ENCODE results near the gene DKC1. TPM values are rescaled to one million over a fixed set of nuclear protein-coding genes. Genes with fewer than 3 reads are reported as not detected.

Gene DKC1
- total and polyA plus RNA-seq, 2 donors (not counting 3 experiments of a cell fraction or from before 2014, with no cell fraction given), result 28.6 to 69.1 TPM

GRCh38 chrX:154735695-154736393 lies 26.8 kb upstream of the DKC1 start:
- CTCF ChIA-PET, result interaction anchor here (2.2 kb wide), 1 partner anchor 14 kb away, joined by 12 read pairs; no protein-coding TSS in a partner anchor
- no peaks in the 10 kb centered on the region for H3K79me2 ChIP-seq (ENCODE audit: control insufficient read depth, insufficient read depth, low read length)
- no peaks in the 10 kb centered on the region for H3K9me1 ChIP-seq (replicated peaks; ENCODE audit: control insufficient read depth, extremely low read depth, insufficient read depth, low read length)
- no peaks in the 10 kb centered on the region for H3K9me3 ChIP-seq (replicated peaks; ENCODE audit: control insufficient read depth, insufficient read depth, low read length)
- intact Hi-C loops (cut with micrococcal nuclease), result loop anchor here (2.0 kb wide), 1 partner anchor 17 kb away; no protein-coding TSS in a partner anchor
- TF ChIP-seq CTCF (IDR thresholded peaks at IDR 0.05; ENCODE audit: extremely low read depth in 1 of 2, insufficient read depth in 1 of 2, low read depth in 1 of 2, low read length in 2 of 2) (no peak), MAX (IDR thresholded peaks at IDR 0.05; ENCODE audit: insufficient read depth, insufficient read length) (no peak), MYC (IDR thresholded peaks at IDR 0.05; ENCODE audit: low read depth, low read length) (no peak), JUN (IDR thresholded peaks at IDR 0.05; ENCODE audit: borderline replicate concordance, insufficient read depth, insufficient read length, low read depth) (no peak)
- H3K36me3 ChIP-seq (ENCODE audit: control insufficient read depth in 2 of 2, extremely low read depth in 1 of 2, insufficient read depth in 2 of 2, low read length in 2 of 2), result no peaks in the 10 kb centered on the region
- POLR2A ChIA-PET, result no interaction called here
- H3K27ac ChIP-seq (ENCODE audit: insufficient read depth, low read depth, low read length), result peak overlapping the region; percentile 93
- peaks cover 74% of the 10 kb centered on the region for H3K4me1 ChIP-seq (ENCODE audit: control insufficient read depth, extremely low read depth, insufficient read depth, low read length)
- H2AFZ ChIP-seq (ENCODE audit: low read depth, low read length), result no peak overlapping the region
- BruUV-seq (replicated peaks), result no TSS peak
- FAIRE-seq, result peak; percentile 74
- H3K4me2 ChIP-seq (ENCODE audit: insufficient read depth, low read length), result no peak overlapping the region
- H4K20me1 ChIP-seq (replicated peaks; ENCODE audit: control insufficient read depth, extremely low read depth, insufficient read depth, low read length), result no peaks in the 10 kb centered on the region
- dilution Hi-C loops (cut with MboI; ENCODE audit: extremely low pct_ligation_motif_present, low sequenced_read_pairs), result no loop called here
- DNase-seq (ENCODE audit: low read depth, low spot score), result peak; percentile 78
- no peaks in the 10 kb centered on the region for H3K27me3 ChIP-seq (ENCODE audit: control insufficient read depth in 2 of 2, insufficient read depth in 2 of 2, low read length in 2 of 2)
- H3K9ac ChIP-seq (replicated peaks; ENCODE audit: extremely low read depth, insufficient read depth, low read length), result peak overlapping the region; percentile 11
- H3K4me3 ChIP-seq (replicated peaks in 1 of 3; ENCODE audit: insufficient read depth in 1 of 3, low read depth in 1 of 3, low read length in 3 of 3), result no peak overlapping the region

- dilution Hi-C loops (cut with MboI; ENCODE audit: extremely low pct_ligation_motif_present, low sequenced_read_pairs) (no loop called here), intact Hi-C loops (cut with micrococcal nuclease) (no loop called here)
- Histone ChIP-seq H3K4me1 (ENCODE audit: control insufficient read depth, extremely low read depth, insufficient read depth, low read length) (peaks cover 63% of the 10 kb centered on the region), H3K4me3 (replicated peaks in 1 of 3; ENCODE audit: insufficient read depth in 1 of 3, low read depth in 1 of 3, low read length in 3 of 3) (no peak overlapping the region), H3K79me2 (ENCODE audit: control insufficient read depth, insufficient read depth, low read length) (no peaks in the 10 kb centered on the region), H3K9me1 (replicated peaks; ENCODE audit: control insufficient read depth, extremely low read depth, insufficient read depth, low read length) (no peaks in the 10 kb centered on the region), H3K36me3 (ENCODE audit: control insufficient read depth in 2 of 2, extremely low read depth in 1 of 2, insufficient read depth in 2 of 2, low read length in 2 of 2) (no peaks in the 10 kb centered on the region), H3K9ac (replicated peaks; ENCODE audit: extremely low read depth, insufficient read depth, low read length) (peak overlapping the region; percentile 19), H3K27ac (ENCODE audit: insufficient read depth, low read depth, low read length) (peak overlapping the region; percentile 93), H3K9me3 (replicated peaks; ENCODE audit: control insufficient read depth, insufficient read depth, low read length) (no peaks in the 10 kb centered on the region), H4K20me1 (replicated peaks; ENCODE audit: control insufficient read depth, extremely low read depth, insufficient read depth, low read length) (no peaks in the 10 kb centered on the region), H3K27me3 (ENCODE audit: control insufficient read depth in 2 of 2, insufficient read depth in 2 of 2, low read length in 2 of 2) (no peaks in the 10 kb centered on the region), H2AFZ (ENCODE audit: low read depth, low read length) (no peak overlapping the region), H3K4me2 (ENCODE audit: insufficient read depth, low read length) (peak overlapping the region; percentile 16)
- CTCF ChIA-PET, result interaction anchor here (1.0 kb wide), 1 partner anchor 9 kb away, joined by 7 read pairs; no protein-coding TSS in a partner anchor
- no peak for TF ChIP-seq POLR2A (IDR thresholded peaks at IDR 0.05; ENCODE audit: low read depth, low read length)
- TF ChIP-seq FOS (IDR thresholded peaks at IDR 0.05; ENCODE audit: borderline replicate concordance, insufficient read depth, low read length), result no peak
- TF ChIP-seq MAX (IDR thresholded peaks at IDR 0.05; ENCODE audit: insufficient read depth, insufficient read length), result no peak
- no peak for TF ChIP-seq CTCF (IDR thresholded peaks at IDR 0.05; ENCODE audit: extremely low read depth in 1 of 2, insufficient read depth in 1 of 2, low read depth in 1 of 2, low read length in 2 of 2)
- no peak for TF ChIP-seq POLR2AphosphoS5 (IDR thresholded peaks at IDR 0.05; ENCODE audit: insufficient read depth, low read depth, low read length)
- TF ChIP-seq EZH2 (IDR thresholded peaks at IDR 0.05; ENCODE audit: borderline replicate concordance, low read depth, low read length, severe bottlenecking), result no peak
- TF ChIP-seq MYC (IDR thresholded peaks at IDR 0.05; ENCODE audit: low read depth, low read length), result no peak
- no peak for TF ChIP-seq JUN (IDR thresholded peaks at IDR 0.05; ENCODE audit: borderline replicate concordance, insufficient read depth, insufficient read length, low read depth)
- TF ChIP-seq GATA2 (IDR thresholded peaks at IDR 0.05; ENCODE audit: insufficient read depth, insufficient read length, low read depth, low read length), result no peak
- FAIRE-seq, result no peak
- POLR2A ChIA-PET, result no interaction called here
- DNase-seq (ENCODE audit: low read depth, low spot score), result no peak
- BruUV-seq (replicated peaks), result no TSS peak
These were observed 25.5 kb upstream of the DKC1 start for GRCh38 chrX:154737136-154737535.

All from endothelial cell of umbilical vein (primary cell).